Choroid plexus epithelial cell (primary cell): ENCODE measurements around the gene BIRC6.
A peak's percentile ranks its signal among the peaks of the same experiment; 100 is the strongest.
"Not testable (repeated sequence)": the region's sequence is repeated elsewhere in the genome, so short reads cannot be mapped to it uniquely, and the experiment has no call there.

Experiments
- DNase-seq: peaks from one replicate; pipeline ENCODE4 v3.0.0-alpha.2; 2010; ENCODE audit warnings: low read depth
- H3K4me3 ChIP-seq: 2 replicates; pipeline ENCODE4 v1.5.1; 2011; ENCODE audit warnings: low read depth, mild to moderate bottlenecking, control low read depth, low read length, moderate library complexity
- CTCF ChIP-seq: conservative IDR thresholded peaks from 2 replicates; pipeline ENCODE4 v1.5.1; 2011; ENCODE audit warnings: low read depth, mild to moderate bottlenecking, control low read depth, inconsistent platforms, low read length, moderate library complexity

The BIRC6 gene

GRCh38 chr2:32626639-32627221 is 269.9 kb downstream of the BIRC6 start:
- TF ChIP-seq CTCF, result no peak

GRCh38 chr2:32627441-32627813 is 270.6 kb downstream of the BIRC6 start:
- DNase-seq, result peak; percentile 58
- TF ChIP-seq CTCF, result peak; percentile 55
- H3K4me3 ChIP-seq, result peak overlapping the region; percentile 96

More at GRCh38 chr2:32626639-32627221, 269.9 kb downstream of the BIRC6 start:
- peak; percentile 26 for DNase-seq
- no peak overlapping the region for H3K4me3 ChIP-seq

GRCh38 chr2:32627814-32628579 is 271.2 kb downstream of the BIRC6 start, which contains the start of gene TTC27:
Gene TTC27 (plus strand): TSS chr2:32628050. CDS start chr2:32628293, 243 bp downstream.
- peak; percentile 97 for DNase-seq
- peak within 1 kb of the TSS; percentile 96 for H3K4me3 ChIP-seq
- no peak for TF ChIP-seq CTCF

- no peak overlapping the region for H3K4me3 ChIP-seq
- DNase-seq, result peak; percentile 56
- TF ChIP-seq CTCF, result no peak
These were observed 275.3 kb downstream of the BIRC6 start for GRCh38 chr2:32632089-32632488.

- no peak for DNase-seq
- TF ChIP-seq CTCF, result no peak
- no peak overlapping the region for H3K4me3 ChIP-seq
These were observed 276.2 kb downstream of the BIRC6 start for GRCh38 chr2:32633040-32633439.

- not testable (repeated sequence) for H3K4me3 ChIP-seq, DNase-seq
These were observed 281.7 kb downstream of the BIRC6 start for GRCh38 chr2:32638548-32638947.

- TF ChIP-seq CTCF, result no peak
- no peak overlapping the region for H3K4me3 ChIP-seq
- DNase-seq, result no peak
These were observed 284.4 kb downstream of the BIRC6 start for GRCh38 chr2:32641180-32641579.
